Sigmoid colon (tissue), 7 donors: ENCODE data around the gene RBM47. TPM values are rescaled to one million over a fixed set of nuclear protein-coding genes. Genes with fewer than 3 reads are reported as not detected.
"Not testable (repeated sequence)": the region's sequence is repeated elsewhere in the genome, so short reads cannot be mapped to it uniquely, and the experiment has no call there.

Experiments
- DNase-seq: peaks from one replicate; pipeline ENCODE4 v3.0.0-alpha.2; 2019
- H3K27ac ChIP-seq, 4 donors: fragments of 200-600 bp; sonication (generic); one replicate each; pipeline ENCODE4 v1.5.1; 2016 to 2019; ENCODE audit warnings: mild to moderate bottlenecking in 1 of 4
- H3K27me3 ChIP-seq, 3 donors: fragments of 200-600 bp; sonication (generic); one replicate each; pipeline ENCODE4 v1.5.1; 2019; ENCODE audit warnings: mild to moderate bottlenecking in 1 of 3
- H3K36me3 ChIP-seq, 4 donors: fragments of 200-600 bp; sonication (generic); one replicate each; pipeline ENCODE4 v1.5.1; 2016 to 2019
- H3K4me1 ChIP-seq, 4 donors: fragments of 200-600 bp; sonication (generic); one replicate each; pipeline ENCODE4 v1.5.1; 2017 to 2019
- H3K4me3 ChIP-seq, 4 donors: fragments of 200-600 bp; sonication (generic); one replicate each; pipeline ENCODE4 v1.5.1; 2017 to 2019; ENCODE audit warnings: mild to moderate bottlenecking in 2 of 4, moderate library complexity in 1 of 4
- H3K9me3 ChIP-seq, 4 donors: fragments of 200-600 bp in 3 of 4; sonication (generic) in 3 of 4; one replicate each; pipeline versions ENCODE4 v1.5.1 to v1.6.1; 2013 to 2019
- CTCF ChIP-seq, 4 experiments: fragments of 450-650 bp in 3 of 4; fragments of 200-600 bp in 1 of 4; IDR thresholded peaks; one replicate each; pipeline ENCODE4 v1.5.1; 2016 to 2019; ENCODE audit warnings: antibody characterized with exemption in 4 of 4, mild to moderate bottlenecking in 3 of 4, moderate library complexity in 2 of 4
- EP300 ChIP-seq, 4 donors: sonication (generic); formaldehyde crosslinking; IDR thresholded peaks; one replicate each; pipeline ENCODE4 v1.6.1; 2017; ENCODE audit warnings: antibody characterized with exemption in 4 of 4
- POLR2A ChIP-seq, 2 donors: fragments of 450-650 bp; IDR thresholded peaks; one replicate each; pipeline ENCODE4 v1.6.1; 2016; ENCODE audit warnings: antibody characterized with exemption in 2 of 2, mild to moderate bottlenecking in 2 of 2, moderate library complexity in 2 of 2
- POLR2AphosphoS5 ChIP-seq, 4 donors: sonication (generic); formaldehyde crosslinking; IDR thresholded peaks; one replicate each; pipeline ENCODE4 v1.6.1; 2017; ENCODE audit warnings: antibody characterized with exemption in 4 of 4
- WGBS, 2 donors: extraction: QIAGEN DNeasy Blood & Tissue Kit; methylation state at CpG; one replicate each; pipeline ENCODE4 v1.1.7; 2013; 5-methylcytosine and 5-hydroxymethylcytosine counted together
- intact Hi-C: fragments of 100-400 bp; cut with DNase I; formaldehyde crosslinking; loops from one replicate; pipeline ENCODE4 v1.15.1; 2023
- polyA plus RNA-seq, 3 donors: library from polyadenylated mRNA; stranded (reverse); fragments of 200-250 nt; gene quantifications; one replicate each; pipeline ENCODE4 v1.2.3, GENCODE V29; 2013
- total RNA-seq, 4 donors: library from RNA; depleted of rRNA; stranded (reverse); fragments of >200 nt; gene quantifications; one replicate each; pipeline ENCODE4 v1.1.0, GENCODE V29; 2016
- donor health status: healthy with polysubstance abuse.
- donor health status: Bipolar disorder and iron deficiency.
- donor health status: healthy.

The RBM47 gene
- total and polyA plus RNA-seq, 7 donors: 7.2 to 148 (median 21.2) TPM

- Histone ChIP-seq H3K27me3 (no peaks in the 10 kb centered on the region), H3K27ac (no peak overlapping the region), H3K4me3 (no peak overlapping the region), H3K4me1 (no peaks in the 10 kb centered on the region), H3K36me3 (no peaks in the 10 kb centered on the region), H3K9me3 (no peaks in the 10 kb centered on the region)
- 88 to 90% methylated on average over 7 of the region's 7 CpGs for WGBS, 2 donors
- no peak for TF ChIP-seq POLR2AphosphoS5 (IDR thresholded peaks at IDR 0.05)
- TF ChIP-seq CTCF (IDR thresholded peaks at IDR 0.05): no peak
- TF ChIP-seq POLR2A (IDR thresholded peaks at IDR 0.05): no peak
- TF ChIP-seq EP300 (IDR thresholded peaks at IDR 0.05): no peak
- intact Hi-C loops: no loop called here
- no peak for DNase-seq
Measured at GRCh38 chr4:40562681-40563080, 67.0 kb downstream of the RBM47 start.

DNA sequence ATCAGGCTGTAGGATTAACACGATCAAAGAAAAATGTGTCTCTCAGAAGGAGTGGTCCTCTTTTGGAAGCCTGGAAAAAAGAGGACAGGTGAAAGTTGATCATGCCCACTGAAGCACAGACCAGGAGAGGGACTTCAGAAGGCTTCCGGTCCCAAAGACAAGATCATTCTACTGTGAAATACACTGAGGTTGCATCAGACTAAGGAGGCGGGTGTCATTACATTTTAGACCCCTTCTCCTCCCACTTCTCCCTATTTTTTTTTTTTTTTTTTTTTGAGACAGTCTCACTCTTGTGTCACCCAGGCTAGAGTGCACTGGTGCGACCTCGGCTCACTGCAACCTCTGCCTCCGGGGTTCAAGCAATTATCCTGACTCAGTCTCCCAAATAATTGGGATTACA lies 67.5 kb downstream of the RBM47 start:
- Histone ChIP-seq H3K4me1 (no peaks in the 10 kb centered on the region), H3K27me3 (no peaks in the 10 kb centered on the region), H3K27ac (no peak overlapping the region), H3K4me3 (no peak overlapping the region), H3K9me3 (no peaks in the 10 kb centered on the region), H3K36me3 (no peaks in the 10 kb centered on the region)
- intact Hi-C loops: no loop called here
- 93 to 95% methylated on average over 6 of the region's 6 CpGs for whole genome bisulfite sequencing, 2 donors
- DNase-seq: no peak
- TF ChIP-seq EP300 (IDR thresholded peaks at IDR 0.05) (no peak), CTCF (IDR thresholded peaks at IDR 0.05) (no peak), POLR2A (IDR thresholded peaks at IDR 0.05) (no peak), POLR2AphosphoS5 (IDR thresholded peaks at IDR 0.05) (no peak)

GRCh38 chr4:40561543-40562177 lies 68.0 kb downstream of the RBM47 start:
- H3K9me3 ChIP-seq, H3K27ac ChIP-seq, H3K36me3 ChIP-seq, DNase-seq, H3K4me1 ChIP-seq, H3K4me3 ChIP-seq, H3K27me3 ChIP-seq, intact Hi-C loops: not testable (repeated sequence)
- WGBS, 2 donors: 86 to 96% methylated on average over 7 of the region's 7 CpGs

GRCh38 chr4:40559585-40560465 lies 69.8 kb downstream of the RBM47 start:
- H3K27me3 ChIP-seq: no peaks in the 10 kb centered on the region
- H3K4me1 ChIP-seq: no peaks in the 10 kb centered on the region
- no peak for DNase-seq
- intact Hi-C loops: no loop called here
- TF ChIP-seq CTCF (IDR thresholded peaks at IDR 0.05): no peak
- no peak for TF ChIP-seq POLR2AphosphoS5 (IDR thresholded peaks at IDR 0.05)
- no peak for TF ChIP-seq EP300 (IDR thresholded peaks at IDR 0.05)
- no peak for TF ChIP-seq POLR2A (IDR thresholded peaks at IDR 0.05)
- H3K36me3 ChIP-seq: no peaks in the 10 kb centered on the region
- no peak overlapping the region for H3K4me3 ChIP-seq
- 74 to 79% methylated on average over 5 of the region's 5 CpGs for WGBS, 2 donors
- no peaks in the 10 kb centered on the region for H3K9me3 ChIP-seq
- H3K27ac ChIP-seq: peak overlapping the region in 3 of 4 donors; percentile 19 to 59 (median 46)

GRCh38 chr4:40557736-40558135 lies 71.9 kb downstream of the RBM47 start:
- 91 to 96% methylated on average over 2 of the region's 2 CpGs for WGBS, 2 donors
- H3K9me3 ChIP-seq: no peaks in the 10 kb centered on the region
- no peak overlapping the region for H3K27ac ChIP-seq
- H3K36me3 ChIP-seq: no peaks in the 10 kb centered on the region
- intact Hi-C loops: no loop called here
- no peak overlapping the region for H3K4me3 ChIP-seq
- no peak for DNase-seq
- TF ChIP-seq POLR2AphosphoS5 (IDR thresholded peaks at IDR 0.05) (no peak), POLR2A (IDR thresholded peaks at IDR 0.05) (no peak)
- no peaks in the 10 kb centered on the region for H3K4me1 ChIP-seq
- H3K27me3 ChIP-seq: no peaks in the 10 kb centered on the region
